Choroid plexus epithelial cell (primary cell): Measurements from ENCODE around the gene RETREG1.

Experiments
- DNase-seq: peaks from one replicate; pipeline ENCODE4 v3.0.0-alpha.2; 2010; ENCODE audit warnings: low read depth
- H3K4me3 ChIP-seq: 2 replicates; pipeline ENCODE4 v1.5.1; 2011; ENCODE audit warnings: low read depth, mild to moderate bottlenecking, control low read depth, low read length, moderate library complexity
- CTCF ChIP-seq: conservative IDR thresholded peaks from 2 replicates; pipeline ENCODE4 v1.5.1; 2011; ENCODE audit warnings: low read depth, mild to moderate bottlenecking, control low read depth, inconsistent platforms, low read length, moderate library complexity

RETREG1 gene

GRCh38 chr5:16603295-16603694, 13.5 kb downstream of the RETREG1 start:
- DNase-seq, result no peak
- TF ChIP-seq CTCF, result no peak
- H3K4me3 ChIP-seq, result no peak overlapping the region

GRCh38 chr5:16602182-16602581, 14.6 kb downstream of the RETREG1 start:
- no peak for TF ChIP-seq CTCF
- no peak for DNase-seq
- no peak overlapping the region for H3K4me3 ChIP-seq

- TF ChIP-seq CTCF, result no peak
- peak; percentile 14 for DNase-seq
- H3K4me3 ChIP-seq, result no peak overlapping the region
Observed at GRCh38 chr5:16600946-16601345, 15.9 kb downstream of the RETREG1 start.

GRCh38 chr5:16600397-16600796, 16.4 kb downstream of the RETREG1 start:
- DNase-seq, result peak; percentile 65
- no peak for TF ChIP-seq CTCF
- no peak overlapping the region for H3K4me3 ChIP-seq

GRCh38 chr5:16597946-16598694, 18.7 kb downstream of the RETREG1 start:
- DNase-seq, result no peak
- H3K4me3 ChIP-seq, result no peak overlapping the region
- no peak for TF ChIP-seq CTCF

- H3K4me3 ChIP-seq, result no peak overlapping the region
- DNase-seq, result peak; percentile 62
- no peak for TF ChIP-seq CTCF
Observed at GRCh38 chr5:16596581-16596940, 20.2 kb downstream of the RETREG1 start.

- no peak overlapping the region for H3K4me3 ChIP-seq
- no peak for DNase-seq
- TF ChIP-seq CTCF, result no peak
Observed at GRCh38 chr5:16595881-16596580, 20.8 kb downstream of the RETREG1 start.
